Measurements from ENCODE around the gene CTR9. TPM values are rescaled to one million over a fixed set of nuclear protein-coding genes. Genes with fewer than 3 reads are reported as not detected.

Gene CTR9
- total RNA-seq, 1 donor from 2014 or later = 21.3 TPM

DNA sequence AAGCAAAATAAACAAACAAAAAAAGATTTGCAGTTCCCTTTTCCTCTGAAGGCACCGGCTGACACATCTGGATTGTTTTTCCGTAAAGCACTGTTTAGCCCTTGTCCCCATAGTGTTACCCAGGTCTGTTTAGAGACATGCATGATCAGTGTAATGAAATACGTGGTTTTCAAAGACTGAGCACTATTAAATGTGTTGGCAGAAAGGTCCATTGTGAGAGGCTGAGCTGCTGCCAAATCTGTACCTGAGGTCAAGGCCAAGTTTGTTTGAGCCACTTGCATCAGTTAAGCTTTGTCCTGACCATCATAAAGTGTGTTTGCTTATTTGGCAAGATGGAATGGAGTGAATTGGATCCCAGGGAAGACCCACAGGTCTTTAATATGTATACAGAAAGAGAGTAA, 26.3 kb downstream of the CTR9 start:
- DNase-seq = no peak
- intact Hi-C loops (cut with DNase I) = no loop called here
- ATAC-seq (ENCODE audit: poor library complexity) = no peak

DNA sequence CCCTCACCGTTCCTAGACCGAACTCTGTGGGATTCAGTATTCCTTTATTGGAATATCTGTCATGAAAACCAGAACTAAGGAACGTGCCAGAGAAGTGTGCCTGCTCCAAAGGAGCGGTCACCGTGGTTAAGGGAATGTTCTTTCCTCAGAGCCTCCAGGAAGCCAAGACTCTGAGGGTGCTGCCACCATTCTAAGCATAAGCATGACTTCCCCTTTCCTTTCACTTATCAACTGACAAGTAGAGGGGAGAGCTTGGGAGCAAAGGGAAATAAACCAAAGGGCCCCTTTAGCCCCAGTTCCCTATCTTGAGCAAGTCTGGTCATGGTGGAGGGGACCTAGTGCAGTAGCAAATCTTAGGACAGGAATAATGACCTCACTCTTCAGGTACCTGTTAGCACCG, 26.8 kb downstream of the CTR9 start:
- no peak for DNase-seq
- ATAC-seq (ENCODE audit: poor library complexity) = peak; percentile 7
- intact Hi-C loops (cut with DNase I) = no loop called here

- DNase-seq = peak; percentile 66
- peak; percentile 79 for ATAC-seq (ENCODE audit: poor library complexity)
- intact Hi-C loops (cut with DNase I) = no loop called here
These were observed 27.3 kb downstream of the CTR9 start for GRCh38 chr11:10778217-10778970.

GRCh38 chr11:10779086-10779485, 28.0 kb downstream of the CTR9 start:
- DNase-seq (no peak), ATAC-seq (ENCODE audit: poor library complexity) (no peak)

GRCh38 chr11:10780040-10780439, 29.0 kb downstream of the CTR9 start:
- intact Hi-C loops (cut with DNase I) = no loop called here
- ATAC-seq (ENCODE audit: poor library complexity) (no peak), DNase-seq (no peak)

More at GRCh38 chr11:10779086-10779485, 28.0 kb downstream of the CTR9 start:
- intact Hi-C loops (cut with DNase I) = no loop called here

- DNase-seq = no peak
- peak; percentile 68 for ATAC-seq (ENCODE audit: poor library complexity)
- intact Hi-C loops (cut with DNase I) = no loop called here
These were observed 33.4 kb downstream of the CTR9 start for GRCh38 chr11:10784232-10785145.

DNA sequence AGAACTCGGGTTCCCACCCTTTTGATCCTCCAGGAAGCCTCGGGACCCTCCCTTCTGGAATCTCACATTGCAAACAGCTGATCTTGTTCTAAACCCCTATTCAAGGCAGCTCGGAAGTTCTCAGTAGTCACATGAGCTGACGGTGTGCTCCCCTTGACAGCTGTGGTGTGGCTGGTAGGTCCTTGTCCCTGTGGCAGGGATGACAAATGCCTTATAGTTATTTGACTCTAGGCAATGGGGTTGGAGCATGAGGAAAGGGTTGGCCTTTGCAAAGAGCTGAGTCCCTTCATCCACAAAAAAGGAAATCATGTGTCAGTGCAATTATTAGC, 34.1 kb downstream of the CTR9 start:
- intact Hi-C loops (cut with DNase I) = no loop called here
- ATAC-seq (ENCODE audit: poor library complexity) = no peak
- DNase-seq = no peak

DNA sequence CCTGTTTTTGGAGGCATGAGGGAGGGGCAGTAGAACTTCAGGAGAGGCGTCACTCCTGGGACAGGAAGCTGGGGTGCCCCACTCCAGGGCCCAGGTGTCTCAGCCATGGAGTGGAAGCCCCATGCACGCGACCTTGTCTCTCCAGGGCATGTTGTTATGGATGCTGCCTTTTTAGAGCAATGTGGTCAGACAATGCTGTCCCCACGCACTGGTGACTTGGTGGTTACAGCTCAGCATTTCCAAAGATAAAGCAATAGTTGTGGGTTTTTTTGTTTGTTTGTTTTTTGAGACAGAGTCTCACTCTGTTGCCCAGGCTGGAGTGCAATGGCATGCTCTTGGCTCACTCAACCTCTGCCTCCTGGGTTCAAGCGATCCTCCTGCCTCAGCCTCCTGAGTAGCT, 35.4 kb downstream of the CTR9 start:
- intact Hi-C loops (cut with DNase I) = no loop called here
- DNase-seq (no peak), ATAC-seq (ENCODE audit: poor library complexity) (no peak)

GRCh38 chr11:10792385-10793068, 41.5 kb downstream of the CTR9 start:
- ATAC-seq (ENCODE audit: poor library complexity) (peak; percentile 95), DNase-seq (peak; percentile 93)
- intact Hi-C loops (cut with DNase I) = loop anchor here (5.0 to 10.0 kb wide), 2 partner anchors 230 to 1002 kb away; no protein-coding TSS in a partner anchor

DNA sequence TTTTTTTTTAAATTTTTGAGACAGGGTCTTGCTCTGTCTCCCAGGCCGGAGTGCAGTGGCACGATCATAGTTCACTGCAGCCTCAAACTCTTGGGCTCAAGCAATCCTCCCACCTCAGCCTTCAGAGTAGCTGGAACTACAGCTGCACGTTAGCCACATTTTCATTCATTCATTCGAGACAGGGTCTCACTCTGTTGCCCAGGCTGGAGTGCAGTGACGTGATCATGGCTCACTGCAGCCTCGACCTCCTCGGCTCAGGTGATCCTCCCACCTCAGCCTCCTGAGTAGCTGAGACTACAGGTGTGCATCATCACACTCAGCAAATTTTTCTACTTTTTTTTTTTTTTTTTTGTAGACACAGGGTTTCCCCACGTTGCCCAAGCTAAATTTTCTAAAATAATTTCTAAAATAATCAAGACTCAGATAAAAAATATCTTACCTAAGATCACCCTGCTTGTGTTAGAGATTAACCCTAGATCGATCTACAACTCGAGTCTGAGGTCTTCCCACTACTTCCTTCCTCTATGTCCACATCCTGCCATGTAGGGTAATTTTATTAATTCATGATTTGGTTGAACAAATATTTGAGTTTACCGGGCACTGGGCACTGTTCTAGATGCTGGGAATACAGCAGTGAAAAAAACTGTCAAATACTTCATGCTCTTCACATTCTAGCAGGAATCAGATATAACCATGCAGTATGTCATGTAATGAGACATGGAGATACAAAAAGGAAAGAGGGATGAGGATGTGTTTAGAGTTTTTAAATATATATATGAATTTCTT, 42.6 kb downstream of the CTR9 start:
- intact Hi-C loops (cut with DNase I) = loop anchor here (5.0 to 10.0 kb wide), 2 partner anchors 229 to 1001 kb away; no protein-coding TSS in a partner anchor
- no peak for DNase-seq

GRCh38 chr11:10796191-10796590, 45.1 kb downstream of the CTR9 start:
- intact Hi-C loops (cut with DNase I) = loop anchor here (10.0 kb wide), 1 partner anchor 999 kb away; no protein-coding TSS in a partner anchor
- no peak for DNase-seq
- no peak for ATAC-seq (ENCODE audit: poor library complexity)

More for the DNA sequence above, 42.6 kb downstream of the CTR9 start:
- no peak for ATAC-seq (ENCODE audit: poor library complexity)

DNA sequence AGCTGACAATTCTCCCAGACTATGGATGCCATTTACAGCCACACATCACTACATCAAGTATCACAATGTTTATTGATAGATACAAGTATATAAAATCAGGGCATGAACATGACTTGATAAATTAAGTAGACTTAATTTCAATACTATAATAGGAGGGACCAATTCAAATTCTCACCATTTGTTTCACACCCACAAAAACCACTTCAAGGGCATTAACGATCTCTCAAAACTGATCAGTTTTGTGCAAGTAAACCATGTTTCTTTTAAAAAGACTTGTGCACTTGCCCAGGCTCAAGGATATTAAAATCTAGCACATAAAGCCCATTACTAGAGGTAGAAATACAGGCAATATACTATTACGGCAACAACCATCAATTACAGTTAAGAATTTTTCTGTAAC, 46.0 kb downstream of the CTR9 start:
- ATAC-seq (ENCODE audit: poor library complexity) (no peak), DNase-seq (no peak)
- intact Hi-C loops (cut with DNase I) = loop anchor here (10.0 kb wide), 1 partner anchor 998 kb away; no protein-coding TSS in a partner anchor

DNA sequence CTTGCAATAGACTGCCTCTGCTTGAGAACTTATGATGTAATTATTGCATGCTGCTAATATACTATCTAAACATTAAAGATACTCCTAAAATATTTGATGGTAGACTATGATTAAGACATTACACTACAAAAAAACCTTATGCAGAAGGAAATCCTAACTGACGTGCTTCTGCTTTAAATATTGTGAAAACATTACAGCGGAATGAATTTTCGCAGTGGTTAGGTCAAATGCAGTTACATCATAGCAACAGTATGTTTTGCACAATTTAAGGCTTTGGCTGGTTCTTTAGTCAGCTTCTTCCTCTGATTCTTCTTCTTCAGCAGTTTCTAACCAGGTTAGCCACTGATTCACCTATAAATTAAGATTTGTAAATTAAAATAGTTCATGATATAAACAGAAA, 46.5 kb downstream of the CTR9 start:
- DNase-seq (no peak), ATAC-seq (ENCODE audit: poor library complexity) (no peak)
- intact Hi-C loops (cut with DNase I) = loop anchor here (10.0 kb wide), 1 partner anchor 997 kb away; no protein-coding TSS in a partner anchor

DNA sequence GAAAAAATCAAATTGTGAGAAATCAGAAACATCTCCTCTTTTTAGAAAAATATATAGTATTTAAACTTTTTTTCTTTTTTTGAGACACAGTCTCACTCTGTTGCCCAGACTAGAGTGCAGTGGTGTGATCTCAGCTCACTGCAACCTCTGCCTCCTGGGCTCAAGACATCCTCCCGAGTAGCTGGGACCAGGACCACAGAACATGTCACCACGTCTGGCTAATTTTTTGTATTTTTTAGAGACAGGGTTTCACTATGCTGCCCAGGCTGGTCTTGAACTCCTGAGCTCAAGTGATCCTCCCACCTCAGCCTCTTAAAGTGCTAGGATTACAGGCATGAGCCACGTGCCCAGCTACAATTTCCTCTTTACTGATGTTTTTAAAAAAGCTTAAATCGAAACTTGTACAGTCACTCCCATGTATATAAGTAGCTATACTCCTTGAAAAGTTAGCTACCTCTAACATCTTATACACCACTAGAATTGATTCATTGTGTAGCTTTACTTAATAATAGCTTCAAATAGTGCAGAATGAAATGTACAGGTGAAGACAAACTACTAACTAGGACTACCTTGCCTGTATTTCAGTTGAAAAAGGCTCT, 47.4 kb downstream of the CTR9 start:
- intact Hi-C loops (cut with DNase I) = loop anchor here (10.0 kb wide), 1 partner anchor 996 kb away; no protein-coding TSS in a partner anchor
- DNase-seq (no peak), ATAC-seq (ENCODE audit: poor library complexity) (no peak)

- no peak for DNase-seq
- ATAC-seq (ENCODE audit: poor library complexity) = no peak
- intact Hi-C loops (cut with DNase I) = no loop called here
These were observed 49.2 kb downstream of the CTR9 start for GRCh38 chr11:10800292-10800691.

- DNase-seq = no peak
- no peak for ATAC-seq (ENCODE audit: poor library complexity)
- intact Hi-C loops (cut with DNase I) = no loop called here
These were observed 52.6 kb downstream of the CTR9 start for GRCh38 chr11:10803676-10804075.

- ATAC-seq (ENCODE audit: poor library complexity) = no peak
- DNase-seq = no peak
- intact Hi-C loops (cut with DNase I) = loop anchor here (5.0 kb wide), 3 partner anchors 52 to 127 kb away; partner anchors contain the start of gene ZBED5
These were observed 54.7 kb downstream of the CTR9 start for GRCh38 chr11:10805741-10806140.

DNA sequence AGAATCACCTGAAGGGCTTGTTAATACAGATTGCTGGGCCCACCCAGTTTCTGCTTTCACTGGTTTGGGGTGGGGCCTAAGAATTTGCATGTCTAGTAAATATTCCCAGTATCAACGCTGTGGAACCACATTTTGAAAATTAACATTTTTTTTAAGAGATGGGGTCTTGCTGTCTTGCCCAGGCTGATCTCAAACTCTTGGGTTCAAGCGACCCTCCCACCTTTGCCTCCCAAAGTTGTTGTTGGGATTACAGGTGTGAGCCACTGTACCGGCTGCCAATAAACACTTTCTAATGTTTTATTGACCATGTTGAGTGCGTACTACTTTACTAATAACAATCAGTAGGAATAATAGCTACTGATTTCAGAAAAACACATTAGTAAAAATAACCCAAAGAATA, 55.2 kb downstream of the CTR9 start:
- intact Hi-C loops (cut with DNase I) = loop anchor here (5.0 kb wide), 3 partner anchors 51 to 126 kb away; partner anchors contain the start of gene ZBED5
- ATAC-seq (ENCODE audit: poor library complexity) = no peak

More for the DNA sequence above, 55.2 kb downstream of the CTR9 start:
- DNase-seq = no peak

All from Right ventricle myocardium superior (tissue), 1 donor.